Mesenchymal stem cell (in vitro differentiated cells and primary cell): Measurements from ENCODE around the gene MAPKAPK3. TPM values are rescaled to one million over a fixed set of nuclear protein-coding genes. Genes with fewer than 3 reads are reported as not detected.

ENCODE experiments used
- small RNA-seq: library from polyadenylated mRNA; stranded (forward); fragments of <200 nt; extraction: miRNeasy Mini kit (QIAGEN cat#:217004); gene quantifications from one replicate; pipeline ENCODE3, GENCODE V24; 2013; ENCODE audit warnings: low read depth

Gene MAPKAPK3

Small RNA genes within 50 kb of the gene (small RNA-seq; reads per million reads assigned to genes)
- 0.86 reads per million for gene MIR4787
- not detected for gene PPIAP69
